ENCODE measurements around the gene IL17RA.

IL17RA gene

DNA sequence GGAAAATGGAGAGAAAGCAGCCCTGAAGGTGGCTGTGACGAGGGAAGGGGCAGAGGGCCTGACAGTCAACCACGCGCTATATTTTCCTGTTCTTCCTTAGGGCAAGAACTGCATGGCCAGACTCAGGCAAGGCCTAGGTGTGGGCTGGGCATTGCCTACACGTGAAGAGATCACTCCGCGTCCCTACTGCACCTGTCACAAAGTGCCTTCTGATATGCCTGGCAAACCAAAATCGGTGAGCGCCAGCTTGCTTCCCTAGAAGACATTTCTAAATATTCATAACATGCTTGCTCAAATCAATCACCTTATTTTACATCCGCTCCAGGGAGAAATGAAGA lies 30.1 kb downstream of the IL17RA start:
- H3K4me1 ChIP-seq (ENCODE audit: control insufficient read depth, insufficient read depth, low read length), result peaks cover 3% of the 10 kb centered on the region
- no peaks in the 10 kb centered on the region for H3K9me3 ChIP-seq (ENCODE audit: control insufficient read depth in 2 of 2, low read length in 2 of 2)
- H3K9ac ChIP-seq (ENCODE audit: low read length in 2 of 2), result no peak overlapping the region
- peaks cover 11 to 15% of the 10 kb centered on the region in 2 donors for H3K27me3 ChIP-seq (ENCODE audit: control insufficient read depth in 1 of 2, insufficient read depth in 2 of 2, low read length in 2 of 2)
- no peak overlapping the region for H3K4me3 ChIP-seq (ENCODE audit: low read length in 2 of 2)
- no peaks in the 10 kb centered on the region for H3K36me3 ChIP-seq (ENCODE audit: control insufficient read depth in 2 of 2, insufficient read depth in 2 of 2, low read length in 2 of 2)
- H3K27ac ChIP-seq (ENCODE audit: low read length), result no peak overlapping the region

DNA sequence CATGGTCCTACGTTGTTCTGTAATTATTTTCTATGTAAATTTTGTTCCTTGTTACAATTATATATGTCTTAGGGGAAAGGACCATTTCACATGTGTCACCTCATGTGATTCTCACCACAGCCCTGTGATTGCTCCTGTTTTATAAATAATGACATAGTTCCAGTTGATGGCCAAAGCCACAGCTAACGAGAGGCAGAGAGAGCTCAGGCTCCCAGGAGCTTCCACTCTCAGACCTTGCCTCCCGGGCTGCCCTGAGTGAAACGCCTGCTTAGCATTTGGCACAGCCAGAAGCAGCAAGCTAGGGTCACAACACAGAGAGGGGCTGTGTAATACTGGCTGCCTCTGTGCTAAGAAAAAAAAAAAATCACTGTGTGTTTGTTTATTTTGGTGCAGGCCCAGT lies 30.4 kb downstream of the IL17RA start:
- no peak overlapping the region for H3K27ac ChIP-seq (ENCODE audit: low read length)
- peaks cover 11 to 16% of the 10 kb centered on the region in 2 donors for H3K27me3 ChIP-seq (ENCODE audit: control insufficient read depth in 1 of 2, insufficient read depth in 2 of 2, low read length in 2 of 2)
- H3K4me1 ChIP-seq (ENCODE audit: control insufficient read depth, insufficient read depth, low read length), result peaks cover 3% of the 10 kb centered on the region
- no peak overlapping the region for H3K9ac ChIP-seq (ENCODE audit: low read length in 2 of 2)
- H3K36me3 ChIP-seq (ENCODE audit: control insufficient read depth in 2 of 2, insufficient read depth in 2 of 2, low read length in 2 of 2), result no peaks in the 10 kb centered on the region
- H3K9me3 ChIP-seq (ENCODE audit: control insufficient read depth in 2 of 2, low read length in 2 of 2), result no peaks in the 10 kb centered on the region
- H3K4me3 ChIP-seq (ENCODE audit: low read length in 2 of 2), result no peak overlapping the region

DNA sequence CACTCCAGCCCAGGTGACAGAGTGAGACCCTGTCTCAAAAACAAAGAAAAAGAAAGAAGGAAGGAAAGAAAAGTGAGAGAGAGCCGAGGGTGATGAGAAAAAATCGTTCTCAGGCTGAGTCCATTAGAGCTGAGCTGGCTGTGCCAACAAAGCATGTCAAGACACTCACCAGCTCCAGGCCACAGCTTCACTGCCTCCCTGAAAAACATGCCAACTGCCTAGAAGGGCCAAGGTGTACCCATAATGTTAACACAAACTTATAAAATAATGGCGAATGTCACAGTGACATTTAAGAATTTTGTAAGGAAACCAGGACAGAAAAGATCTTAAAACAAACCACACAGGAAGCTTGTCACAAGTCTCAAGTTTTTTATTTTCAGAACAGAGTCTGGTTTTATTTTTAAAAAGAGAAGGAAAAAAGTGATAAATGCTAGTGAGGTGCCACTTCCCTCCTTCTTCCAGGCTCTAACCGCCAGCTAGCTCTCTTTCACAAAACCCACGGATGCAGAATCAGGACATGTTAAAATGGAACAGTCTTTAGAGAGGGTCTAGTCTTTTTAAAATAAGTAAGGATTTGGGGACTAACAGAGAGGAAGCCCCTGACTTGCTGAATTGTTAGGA lies 31.3 kb downstream of the IL17RA start:
- Histone ChIP-seq H3K4me1 (ENCODE audit: control insufficient read depth, insufficient read depth, low read length) (peaks cover 7% of the 10 kb centered on the region), H3K4me3 (ENCODE audit: low read length in 2 of 2) (no peak overlapping the region), H3K27ac (ENCODE audit: low read length) (no peak overlapping the region), H3K9me3 (ENCODE audit: control insufficient read depth in 2 of 2, low read length in 2 of 2) (no peaks in the 10 kb centered on the region), H3K36me3 (ENCODE audit: control insufficient read depth in 2 of 2, insufficient read depth in 2 of 2, low read length in 2 of 2) (no peaks in the 10 kb centered on the region), H3K9ac (ENCODE audit: low read length in 2 of 2) (no peak overlapping the region), H3K27me3 (ENCODE audit: control insufficient read depth in 1 of 2, insufficient read depth in 2 of 2, low read length in 2 of 2) (peaks cover 11 to 20% of the 10 kb centered on the region in 2 donors)

DNA sequence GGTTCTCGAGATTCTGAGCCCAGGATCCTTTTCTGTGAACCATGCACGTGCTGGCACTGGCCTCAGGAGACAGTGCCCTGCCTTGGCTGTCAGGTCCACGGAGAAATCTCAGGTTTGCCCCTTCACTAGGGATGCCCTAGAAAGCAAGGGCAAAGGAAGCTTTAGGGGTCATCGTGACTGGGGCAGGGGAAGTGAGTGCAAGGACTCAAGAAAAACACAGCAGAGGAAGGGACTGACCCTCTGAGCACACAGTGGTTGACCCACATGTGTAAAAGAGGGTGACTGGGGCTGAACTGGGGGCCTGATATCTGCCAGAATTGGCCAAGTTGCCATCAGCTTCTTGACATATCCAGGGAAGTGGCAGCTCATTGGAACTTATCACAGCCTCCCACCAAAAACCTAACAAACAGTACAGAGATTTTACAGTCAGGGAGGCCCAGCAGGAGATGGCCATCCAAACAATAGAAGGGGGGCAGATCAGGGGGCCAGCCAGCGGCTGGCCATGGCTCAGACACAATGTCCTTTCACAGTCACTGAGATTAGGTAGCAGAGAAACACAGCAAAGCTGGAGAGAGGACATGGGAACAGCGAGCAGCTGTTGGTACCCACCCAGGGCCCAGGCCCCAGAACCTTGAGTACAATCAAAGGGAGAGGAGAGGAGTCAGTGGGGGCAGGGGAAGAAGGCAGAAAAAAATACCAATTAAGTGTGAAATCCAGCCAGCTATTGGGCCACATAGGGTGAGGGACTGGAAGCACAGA lies 32.0 kb downstream of the IL17RA start:
- Histone ChIP-seq H3K4me1 (ENCODE audit: control insufficient read depth, insufficient read depth, low read length) (peaks cover 9% of the 10 kb centered on the region), H3K36me3 (ENCODE audit: control insufficient read depth in 2 of 2, insufficient read depth in 2 of 2, low read length in 2 of 2) (no peaks in the 10 kb centered on the region), H3K27me3 (ENCODE audit: control insufficient read depth in 1 of 2, insufficient read depth in 2 of 2, low read length in 2 of 2) (peaks cover 13 to 25% of the 10 kb centered on the region in 2 donors), H3K9me3 (ENCODE audit: control insufficient read depth in 2 of 2, low read length in 2 of 2) (no peaks in the 10 kb centered on the region), H3K27ac (ENCODE audit: low read length) (no peak overlapping the region), H3K9ac (ENCODE audit: low read length in 2 of 2) (no peak overlapping the region), H3K4me3 (ENCODE audit: low read length in 2 of 2) (no peak overlapping the region)

DNA sequence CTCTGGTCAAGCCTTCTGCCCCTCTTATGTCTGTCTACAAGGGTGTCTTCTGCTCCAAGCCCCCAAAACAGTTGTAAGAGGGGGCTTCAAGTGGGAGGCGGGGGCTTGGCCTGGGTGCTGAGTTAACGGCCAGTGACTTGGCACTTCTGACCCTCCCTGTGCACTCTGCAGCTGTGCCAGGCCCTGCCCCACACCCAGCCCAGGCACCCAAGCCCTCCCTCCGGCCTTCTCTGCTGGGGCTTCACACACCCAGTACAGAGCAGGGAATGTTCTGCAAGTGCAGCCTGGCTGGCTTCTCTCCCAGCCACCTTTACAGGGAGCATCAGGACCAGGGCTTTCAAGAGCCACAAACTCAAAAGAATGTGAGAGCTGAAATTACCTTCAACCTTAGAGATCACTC lies 32.6 kb downstream of the IL17RA start:
- H3K4me3 ChIP-seq (ENCODE audit: low read length in 2 of 2), result no peak overlapping the region
- peaks cover 9% of the 10 kb centered on the region for H3K4me1 ChIP-seq (ENCODE audit: control insufficient read depth, insufficient read depth, low read length)
- no peaks in the 10 kb centered on the region for H3K9me3 ChIP-seq (ENCODE audit: control insufficient read depth in 2 of 2, low read length in 2 of 2)
- no peaks in the 10 kb centered on the region for H3K36me3 ChIP-seq (ENCODE audit: control insufficient read depth in 2 of 2, insufficient read depth in 2 of 2, low read length in 2 of 2)
- no peak overlapping the region for H3K27ac ChIP-seq (ENCODE audit: low read length)
- peaks cover 20 to 31% of the 10 kb centered on the region in 2 donors for H3K27me3 ChIP-seq (ENCODE audit: control insufficient read depth in 1 of 2, insufficient read depth in 2 of 2, low read length in 2 of 2)
- H3K9ac ChIP-seq (ENCODE audit: low read length in 2 of 2), result no peak overlapping the region

DNA sequence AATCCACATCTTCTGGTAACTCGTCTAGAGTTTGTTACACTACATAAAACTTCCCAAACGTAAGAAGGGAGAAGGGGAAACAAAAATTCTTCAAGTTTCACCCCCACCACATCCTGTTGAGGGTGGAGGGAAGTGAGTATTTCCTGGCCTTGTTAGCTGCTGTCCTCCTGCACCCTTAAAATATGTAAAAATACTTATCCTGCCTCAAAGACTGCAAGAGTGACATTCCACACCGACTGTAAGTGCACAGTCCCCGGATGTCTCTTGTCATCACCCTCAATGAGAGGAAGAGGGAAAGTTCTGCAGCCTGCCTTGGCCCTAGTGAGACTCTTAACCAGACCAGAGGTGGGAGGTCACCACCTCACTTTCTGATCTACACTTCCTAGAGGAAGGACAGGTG lies 33.1 kb downstream of the IL17RA start:
- Histone ChIP-seq H3K4me1 (ENCODE audit: control insufficient read depth, insufficient read depth, low read length) (peaks cover 9% of the 10 kb centered on the region), H3K36me3 (ENCODE audit: control insufficient read depth in 2 of 2, insufficient read depth in 2 of 2, low read length in 2 of 2) (no peaks in the 10 kb centered on the region), H3K27ac (ENCODE audit: low read length) (no peak overlapping the region), H3K9ac (ENCODE audit: low read length in 2 of 2) (no peak overlapping the region), H3K27me3 (ENCODE audit: control insufficient read depth in 1 of 2, insufficient read depth in 2 of 2, low read length in 2 of 2) (peaks cover 21 to 35% of the 10 kb centered on the region in 2 donors), H3K4me3 (ENCODE audit: low read length in 2 of 2) (no peak overlapping the region), H3K9me3 (ENCODE audit: control insufficient read depth in 2 of 2, low read length in 2 of 2) (no peaks in the 10 kb centered on the region)

DNA sequence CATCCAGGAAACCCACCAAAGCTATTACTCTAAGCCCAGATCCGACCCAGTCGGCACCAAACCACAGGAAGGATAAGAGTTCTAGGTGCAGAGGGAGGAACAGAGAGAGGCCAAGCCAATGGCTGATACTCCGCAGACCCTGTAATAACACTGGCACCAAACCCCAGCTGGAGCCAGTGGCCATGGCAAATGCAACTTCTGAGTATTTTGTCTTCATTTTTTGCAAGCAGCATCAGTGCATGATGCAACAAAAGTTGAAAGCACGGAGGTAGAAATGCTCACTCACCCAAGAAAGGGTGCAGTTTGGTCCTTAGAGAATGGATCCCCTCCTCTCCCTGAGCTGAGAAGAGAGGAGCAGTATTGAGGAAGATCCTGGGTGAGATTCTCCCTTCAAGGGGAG lies 33.5 kb downstream of the IL17RA start:
- H3K27ac ChIP-seq (ENCODE audit: low read length), result no peak overlapping the region
- no peak overlapping the region for H3K4me3 ChIP-seq (ENCODE audit: low read length in 2 of 2)
- peaks cover 9% of the 10 kb centered on the region for H3K4me1 ChIP-seq (ENCODE audit: control insufficient read depth, insufficient read depth, low read length)
- H3K9ac ChIP-seq (ENCODE audit: low read length in 2 of 2), result no peak overlapping the region
- peaks cover 23 to 35% of the 10 kb centered on the region in 2 donors for H3K27me3 ChIP-seq (ENCODE audit: control insufficient read depth in 1 of 2, insufficient read depth in 2 of 2, low read length in 2 of 2)
- H3K9me3 ChIP-seq (ENCODE audit: control insufficient read depth in 2 of 2, low read length in 2 of 2), result no peaks in the 10 kb centered on the region
- H3K36me3 ChIP-seq (ENCODE audit: control insufficient read depth in 2 of 2, insufficient read depth in 2 of 2, low read length in 2 of 2), result no peaks in the 10 kb centered on the region

DNA sequence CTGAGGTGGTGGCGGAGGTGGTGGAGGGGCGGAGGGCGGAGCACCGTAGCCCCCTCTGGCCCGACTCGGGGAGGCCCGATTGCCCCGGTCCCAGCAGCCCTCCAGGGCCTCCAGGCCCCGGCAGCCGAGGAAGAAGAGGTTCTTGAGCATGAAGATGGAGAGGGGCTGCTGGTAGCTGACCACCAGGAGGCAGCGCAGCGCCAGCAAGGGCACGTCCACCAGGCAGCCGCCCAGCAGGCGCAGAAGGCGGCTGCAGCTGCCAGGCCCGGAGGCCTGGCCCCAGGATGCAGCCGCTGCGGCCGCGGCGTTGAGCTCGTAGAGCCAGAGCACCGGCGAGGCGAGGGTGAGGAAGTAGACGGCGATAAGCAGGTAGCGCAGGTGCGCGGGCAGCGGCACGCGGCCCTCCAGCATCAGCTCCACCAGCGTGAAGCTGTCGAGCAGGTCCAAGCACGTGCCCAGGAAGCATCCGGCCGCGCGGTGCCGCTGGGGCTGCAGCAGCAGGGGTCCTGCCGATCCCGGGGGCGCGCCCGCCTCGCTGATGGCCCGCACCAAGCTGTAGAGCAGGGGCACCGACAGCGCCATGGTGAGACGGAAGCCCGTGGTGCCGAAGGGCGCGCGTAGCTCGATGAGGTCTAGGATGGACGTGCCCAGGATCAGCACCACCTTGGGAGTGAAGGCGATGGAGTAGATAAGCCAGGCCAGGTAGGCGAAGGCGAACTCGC lies 34.8 kb downstream of the IL17RA start:
- Histone ChIP-seq H3K27me3 (ENCODE audit: control insufficient read depth in 1 of 2, insufficient read depth in 2 of 2, low read length in 2 of 2) (peaks cover 25 to 35% of the 10 kb centered on the region in 2 donors), H3K4me3 (ENCODE audit: low read length in 2 of 2) (no peak overlapping the region), H3K9ac (ENCODE audit: low read length in 2 of 2) (no peak overlapping the region), H3K9me3 (ENCODE audit: control insufficient read depth in 2 of 2, low read length in 2 of 2) (no peaks in the 10 kb centered on the region), H3K4me1 (ENCODE audit: control insufficient read depth, insufficient read depth, low read length) (peaks cover 9% of the 10 kb centered on the region), H3K36me3 (ENCODE audit: control insufficient read depth in 2 of 2, insufficient read depth in 2 of 2, low read length in 2 of 2) (no peaks in the 10 kb centered on the region), H3K27ac (ENCODE audit: low read length) (no peak overlapping the region)

DNA sequence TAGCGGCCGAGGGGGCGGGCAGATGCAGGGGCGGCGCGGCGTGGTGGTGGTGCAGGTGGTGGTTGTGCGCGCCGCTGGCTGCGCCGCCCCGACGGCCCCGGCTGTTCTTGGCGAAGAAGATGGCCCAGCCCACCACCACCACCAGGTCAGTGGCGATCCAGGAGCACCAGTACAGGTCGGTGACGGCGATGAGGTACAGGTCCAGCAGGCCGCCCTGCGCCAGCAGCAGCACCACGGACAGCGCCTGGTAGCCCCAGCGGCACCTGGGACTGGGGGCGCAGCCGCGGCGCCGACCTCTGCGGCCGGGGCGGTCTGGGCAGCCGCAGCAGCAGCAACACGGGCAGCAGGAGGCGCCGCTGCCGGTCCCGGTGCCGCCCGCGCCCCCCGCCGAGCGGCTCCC lies 35.5 kb downstream of the IL17RA start:
- Histone ChIP-seq H3K9ac (ENCODE audit: low read length in 2 of 2) (no peak overlapping the region), H3K36me3 (ENCODE audit: control insufficient read depth in 2 of 2, insufficient read depth in 2 of 2, low read length in 2 of 2) (no peaks in the 10 kb centered on the region), H3K4me1 (ENCODE audit: control insufficient read depth, insufficient read depth, low read length) (peaks cover 9% of the 10 kb centered on the region), H3K9me3 (ENCODE audit: control insufficient read depth in 2 of 2, low read length in 2 of 2) (no peaks in the 10 kb centered on the region), H3K27ac (ENCODE audit: low read length) (no peak overlapping the region), H3K27me3 (ENCODE audit: control insufficient read depth in 1 of 2, insufficient read depth in 2 of 2, low read length in 2 of 2) (peaks cover 25 to 35% of the 10 kb centered on the region in 2 donors), H3K4me3 (ENCODE audit: low read length in 2 of 2) (no peak overlapping the region)

DNA sequence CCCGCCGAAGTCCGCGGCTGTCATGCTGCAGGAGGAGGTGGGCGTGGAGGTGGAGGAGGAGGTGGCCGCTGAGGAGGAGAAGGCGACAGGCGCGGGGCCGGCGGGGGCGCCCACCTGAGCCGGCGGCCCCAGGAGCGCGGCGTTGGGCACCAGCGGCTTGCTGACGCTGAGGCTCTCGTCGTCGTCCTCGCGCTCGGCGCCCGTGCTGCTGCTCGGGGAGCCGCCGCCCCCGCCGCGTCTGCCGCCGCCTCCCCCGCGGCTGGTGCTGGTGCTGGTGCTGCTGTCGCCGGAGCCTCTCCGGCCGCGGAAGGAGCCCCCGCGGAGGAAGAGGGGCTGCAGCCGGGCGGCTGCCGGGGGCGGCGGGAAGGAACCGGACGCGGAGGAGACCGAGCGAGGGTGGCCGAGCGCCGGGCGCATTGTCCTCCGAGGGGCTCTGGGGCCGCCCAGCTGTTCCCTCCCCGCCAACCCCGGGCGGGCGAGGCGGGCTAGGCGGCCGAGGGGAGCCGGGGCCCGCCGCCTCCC lies 36.0 kb downstream of the IL17RA start:
- Histone ChIP-seq H3K4me1 (ENCODE audit: control insufficient read depth, insufficient read depth, low read length) (peaks cover 9% of the 10 kb centered on the region), H3K36me3 (ENCODE audit: control insufficient read depth in 2 of 2, insufficient read depth in 2 of 2, low read length in 2 of 2) (no peaks in the 10 kb centered on the region), H3K27me3 (ENCODE audit: control insufficient read depth in 1 of 2, insufficient read depth in 2 of 2, low read length in 2 of 2) (peaks cover 25 to 35% of the 10 kb centered on the region in 2 donors), H3K9me3 (ENCODE audit: control insufficient read depth in 2 of 2, low read length in 2 of 2) (no peaks in the 10 kb centered on the region), H3K9ac (ENCODE audit: low read length in 2 of 2) (no peak overlapping the region), H3K4me3 (ENCODE audit: low read length in 2 of 2) (peak overlapping the region in 1 of 2 donors; percentile 61), H3K27ac (ENCODE audit: low read length) (no peak overlapping the region)
